ENCODE measurements around the gene PDGFC.

The PDGFC gene

GRCh38 chr4:157014621-157015591 is 43.3 kb upstream of the PDGFC start:
- Histone ChIP-seq H3K27me3 (ENCODE audit: insufficient read depth, low read length, poor library complexity) (no peaks in the 10 kb centered on the region), H3K36me3 (ENCODE audit: insufficient read depth, low read length) (no peaks in the 10 kb centered on the region), H3K79me2 (ENCODE audit: insufficient read depth, low read length) (no peaks in the 10 kb centered on the region), H3K9ac (ENCODE audit: low read depth, low read length) (no peak overlapping the region), H2AFZ (ENCODE audit: low read depth, low read length) (no peak overlapping the region), H3K4me1 (ENCODE audit: insufficient read depth, low read length) (no peaks in the 10 kb centered on the region), H3K9me3 (ENCODE audit: insufficient read depth, low read length, severe bottlenecking) (no peaks in the 10 kb centered on the region), H3K4me2 (ENCODE audit: insufficient read depth, low read length) (no peak overlapping the region), H3K27ac (ENCODE audit: low read length) (no peak overlapping the region), H3K4me3 (ENCODE audit: low read depth in 1 of 2, low read length in 2 of 2) (no peak overlapping the region), H4K20me1 (ENCODE audit: insufficient read depth, low read length) (no peaks in the 10 kb centered on the region)
- DNase-seq = no peak
- no peak for ATAC-seq (ENCODE audit: insufficient read depth, low read depth)
- TF ChIP-seq EZH2 (IDR thresholded peaks at IDR 0.05; ENCODE audit: borderline replicate concordance, low read depth, low read length, severe bottlenecking) (no peak), CTCF (IDR thresholded peaks at IDR 0.05; ENCODE audit: borderline replicate concordance, extremely low read depth, low read length, poor library complexity, severe bottlenecking) (no peak)

GRCh38 chr4:157013656-157014055 is 42.1 kb upstream of the PDGFC start:
- Histone ChIP-seq H4K20me1 (ENCODE audit: insufficient read depth, low read length) (no peaks in the 10 kb centered on the region), H3K4me1 (ENCODE audit: insufficient read depth, low read length) (no peaks in the 10 kb centered on the region), H3K9me3 (ENCODE audit: insufficient read depth, low read length, severe bottlenecking) (no peaks in the 10 kb centered on the region), H3K4me2 (ENCODE audit: insufficient read depth, low read length) (no peak overlapping the region), H3K36me3 (ENCODE audit: insufficient read depth, low read length) (no peaks in the 10 kb centered on the region), H3K9ac (ENCODE audit: low read depth, low read length) (no peak overlapping the region), H3K27ac (ENCODE audit: low read length) (no peak overlapping the region), H3K27me3 (ENCODE audit: insufficient read depth, low read length, poor library complexity) (no peaks in the 10 kb centered on the region), H3K4me3 (ENCODE audit: low read depth in 1 of 2, low read length in 2 of 2) (no peak overlapping the region), H2AFZ (ENCODE audit: low read depth, low read length) (no peak overlapping the region), H3K79me2 (ENCODE audit: insufficient read depth, low read length) (no peaks in the 10 kb centered on the region)
- no peak for DNase-seq
- TF ChIP-seq EZH2 (IDR thresholded peaks at IDR 0.05; ENCODE audit: borderline replicate concordance, low read depth, low read length, severe bottlenecking) (no peak), CTCF (IDR thresholded peaks at IDR 0.05; ENCODE audit: borderline replicate concordance, extremely low read depth, low read length, poor library complexity, severe bottlenecking) (no peak)
- ATAC-seq (ENCODE audit: insufficient read depth, low read depth) = no peak

GRCh38 chr4:157012781-157013180 is 41.2 kb upstream of the PDGFC start:
- H2AFZ ChIP-seq (ENCODE audit: low read depth, low read length) = no peak overlapping the region
- no peaks in the 10 kb centered on the region for H3K4me1 ChIP-seq (ENCODE audit: insufficient read depth, low read length)
- no peaks in the 10 kb centered on the region for H3K27me3 ChIP-seq (ENCODE audit: insufficient read depth, low read length, poor library complexity)
- no peaks in the 10 kb centered on the region for H3K36me3 ChIP-seq (ENCODE audit: insufficient read depth, low read length)
- no peak overlapping the region for H3K9ac ChIP-seq (ENCODE audit: low read depth, low read length)
- H3K9me3 ChIP-seq (ENCODE audit: insufficient read depth, low read length, severe bottlenecking) = no peaks in the 10 kb centered on the region
- H3K4me2 ChIP-seq (ENCODE audit: insufficient read depth, low read length) = no peak overlapping the region
- H3K79me2 ChIP-seq (ENCODE audit: insufficient read depth, low read length) = no peaks in the 10 kb centered on the region
- H3K27ac ChIP-seq (ENCODE audit: low read length) = no peak overlapping the region
- no peak overlapping the region for H3K4me3 ChIP-seq (ENCODE audit: low read depth in 1 of 2, low read length in 2 of 2)
- DNase-seq = no peak
- ATAC-seq (ENCODE audit: insufficient read depth, low read depth) = no peak
- H4K20me1 ChIP-seq (ENCODE audit: insufficient read depth, low read length) = no peaks in the 10 kb centered on the region
- no peak for TF ChIP-seq EZH2 (IDR thresholded peaks at IDR 0.05; ENCODE audit: borderline replicate concordance, low read depth, low read length, severe bottlenecking)
- TF ChIP-seq CTCF (IDR thresholded peaks at IDR 0.05; ENCODE audit: borderline replicate concordance, extremely low read depth, low read length, poor library complexity, severe bottlenecking) = no peak

Data from DND-41 (cell line).